ENCODE results near the gene CEBPG.

The CEBPG gene

GRCh38 chr19:33421368-33421767 lies 47.9 kb downstream of the CEBPG start:
- TF ChIP-seq CTCF (IDR thresholded peaks at IDR 0.05; ENCODE audit: low read length) (no peak), EZH2 (optimal IDR thresholded peaks at IDR 0.05; ENCODE audit: low read depth, low read length) (no peak), EZH2phosphoT487 (IDR thresholded peaks at IDR 0.05; ENCODE audit: low read length) (no peak)
- Histone ChIP-seq H3K79me2 (ENCODE audit: low read length) (no peaks in the 10 kb centered on the region), H2AFZ (ENCODE audit: low read length) (no peak overlapping the region), H3K4me1 (ENCODE audit: low read length) (no peaks in the 10 kb centered on the region), H3K27me3 (replicated peaks; ENCODE audit: insufficient read depth, low read length) (no peaks in the 10 kb centered on the region), H3K4me3 (ENCODE audit: low read length) (no peak overlapping the region), H3K36me3 (replicated peaks; ENCODE audit: insufficient read depth, low read length) (no peaks in the 10 kb centered on the region), H3K4me2 (ENCODE audit: low read depth, low read length) (no peak overlapping the region), H3K9ac (ENCODE audit: low read length) (no peak overlapping the region), H4K20me1 (ENCODE audit: insufficient read depth, low read length) (no peaks in the 10 kb centered on the region), H3K27ac (ENCODE audit: low read length) (no peak overlapping the region), H3F3A (ENCODE audit: insufficient read depth, low read length) (no peaks in the 10 kb centered on the region), H3K9me3 (replicated peaks; ENCODE audit: insufficient read depth, low read length) (no peaks in the 10 kb centered on the region), H3K9me2 (replicated peaks; ENCODE audit: insufficient read depth, low read length) (no peaks in the 10 kb centered on the region)
- no peak for DNase-seq

- H3K9ac ChIP-seq (ENCODE audit: low read length), result no peak overlapping the region
- no peak overlapping the region for H3K4me2 ChIP-seq (ENCODE audit: low read depth, low read length)
- H3K27ac ChIP-seq (ENCODE audit: low read length), result no peak overlapping the region
- no peaks in the 10 kb centered on the region for H3K36me3 ChIP-seq (replicated peaks; ENCODE audit: insufficient read depth, low read length)
- H3K9me2 ChIP-seq (replicated peaks; ENCODE audit: insufficient read depth, low read length), result no peaks in the 10 kb centered on the region
- TF ChIP-seq EZH2 (optimal IDR thresholded peaks at IDR 0.05; ENCODE audit: low read depth, low read length) (no peak), EZH2phosphoT487 (IDR thresholded peaks at IDR 0.05; ENCODE audit: low read length) (no peak), CTCF (IDR thresholded peaks at IDR 0.05; ENCODE audit: low read length) (no peak)
- no peaks in the 10 kb centered on the region for H3K9me3 ChIP-seq (replicated peaks; ENCODE audit: insufficient read depth, low read length)
- no peak overlapping the region for H3K4me3 ChIP-seq (ENCODE audit: low read length)
- no peaks in the 10 kb centered on the region for H3K4me1 ChIP-seq (ENCODE audit: low read length)
- H3F3A ChIP-seq (ENCODE audit: insufficient read depth, low read length), result no peaks in the 10 kb centered on the region
- no peak for DNase-seq
- no peaks in the 10 kb centered on the region for H3K27me3 ChIP-seq (replicated peaks; ENCODE audit: insufficient read depth, low read length)
- H4K20me1 ChIP-seq (ENCODE audit: insufficient read depth, low read length), result no peaks in the 10 kb centered on the region
- no peaks in the 10 kb centered on the region for H3K79me2 ChIP-seq (ENCODE audit: low read length)
- no peak overlapping the region for H2AFZ ChIP-seq (ENCODE audit: low read length)
Observed at GRCh38 chr19:33422369-33423180, 49.1 kb downstream of the CEBPG start.

- Histone ChIP-seq H3K9ac (ENCODE audit: low read length) (no peak overlapping the region), H3K9me3 (replicated peaks; ENCODE audit: insufficient read depth, low read length) (no peaks in the 10 kb centered on the region), H3K27ac (ENCODE audit: low read length) (no peak overlapping the region), H3F3A (ENCODE audit: insufficient read depth, low read length) (no peaks in the 10 kb centered on the region), H3K4me1 (ENCODE audit: low read length) (no peaks in the 10 kb centered on the region), H2AFZ (ENCODE audit: low read length) (no peak overlapping the region), H3K9me2 (replicated peaks; ENCODE audit: insufficient read depth, low read length) (no peaks in the 10 kb centered on the region), H3K4me2 (ENCODE audit: low read depth, low read length) (no peak overlapping the region), H3K79me2 (ENCODE audit: low read length) (no peaks in the 10 kb centered on the region), H3K36me3 (replicated peaks; ENCODE audit: insufficient read depth, low read length) (no peaks in the 10 kb centered on the region), H3K4me3 (ENCODE audit: low read length) (no peak overlapping the region), H4K20me1 (ENCODE audit: insufficient read depth, low read length) (no peaks in the 10 kb centered on the region), H3K27me3 (replicated peaks; ENCODE audit: insufficient read depth, low read length) (no peaks in the 10 kb centered on the region)
- TF ChIP-seq EZH2phosphoT487 (IDR thresholded peaks at IDR 0.05; ENCODE audit: low read length) (no peak), EZH2 (optimal IDR thresholded peaks at IDR 0.05; ENCODE audit: low read depth, low read length) (no peak), CTCF (IDR thresholded peaks at IDR 0.05; ENCODE audit: low read length) (no peak)
- no peak for DNase-seq
Observed at GRCh38 chr19:33424181-33424580, 50.7 kb downstream of the CEBPG start.

Measured in MM.1S (cell line).